ENCODE data around the gene BTBD16. TPM values are rescaled to one million over a fixed set of nuclear protein-coding genes. Genes with fewer than 3 reads are reported as not detected.

Gene BTBD16
- total RNA-seq, 4 donors from 2014 or later = not detected

DNA sequence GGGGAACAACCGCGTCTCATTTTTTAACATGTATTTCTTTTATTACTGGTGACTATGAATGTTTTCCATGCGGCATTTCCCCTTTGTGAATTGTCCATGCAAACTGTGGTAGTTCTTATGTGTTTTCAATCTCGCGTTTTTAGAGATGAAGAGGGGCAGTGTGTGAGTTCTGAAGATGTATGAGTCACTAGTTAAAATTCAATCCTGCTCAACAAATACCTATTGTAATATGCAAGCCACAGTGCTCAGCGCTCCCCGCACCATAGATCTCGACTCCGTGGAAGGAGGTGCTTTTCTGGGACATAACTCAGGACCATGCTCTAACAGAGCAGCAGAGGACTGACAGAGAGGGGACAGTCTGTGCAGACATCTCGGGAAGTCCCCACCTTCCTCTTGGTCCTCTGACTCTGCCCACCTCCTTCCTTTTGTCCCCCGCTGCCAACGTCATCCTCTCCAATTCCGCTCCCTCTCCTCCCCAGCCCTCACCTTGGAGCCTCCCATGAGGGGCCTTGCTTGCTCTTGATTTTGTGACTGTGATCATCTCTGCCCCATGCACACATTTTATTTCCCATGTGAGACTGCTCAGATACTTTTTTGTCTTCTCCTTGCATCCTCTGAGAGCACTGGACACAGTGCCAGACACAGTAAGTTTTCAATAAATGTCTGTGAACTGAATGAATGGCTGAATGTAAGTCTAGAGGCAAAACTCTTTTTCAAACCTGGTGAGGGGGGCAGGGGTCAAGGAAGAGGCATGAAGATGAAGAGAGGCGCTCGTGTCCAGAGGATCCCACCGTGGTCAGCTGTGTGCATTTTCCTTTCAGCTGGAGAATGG, 60.7 kb downstream of the BTBD16 start:
- H3K27ac ChIP-seq = no peak overlapping the region
- H3K27me3 ChIP-seq = no peaks in the 10 kb centered on the region
- TF ChIP-seq POLR2A (IDR thresholded peaks at IDR 0.05) (no peak), CTCF (IDR thresholded peaks at IDR 0.05) (no peak)
- 71 to 72% methylated on average over 13 to 16 of the region's 16 CpGs for WGBS, 2 donors
- H3K9me3 ChIP-seq = no peaks in the 10 kb centered on the region
- no peak for DNase-seq
- no peaks in the 10 kb centered on the region for H3K36me3 ChIP-seq
- intact Hi-C loops (cut with DNase I) = no loop called here
- peaks cover 0 to 14% (median 2%) of the 10 kb centered on the region in 3 donors for H3K4me1 ChIP-seq
- no peak overlapping the region for H3K4me3 ChIP-seq

- Histone ChIP-seq H3K27ac (no peak overlapping the region), H3K4me3 (no peak overlapping the region), H3K36me3 (no peaks in the 10 kb centered on the region), H3K27me3 (no peaks in the 10 kb centered on the region), H3K4me1 (peaks cover 5 to 26% (median 6%) of the 10 kb centered on the region in 3 donors), H3K9me3 (no peaks in the 10 kb centered on the region)
- no peak for DNase-seq
- no peak for TF ChIP-seq POLR2A (IDR thresholded peaks at IDR 0.05)
- TF ChIP-seq CTCF (IDR thresholded peaks at IDR 0.05) = no peak
- WGBS, 2 donors = 62 to 65% methylated on average over 3 of the region's 4 CpGs
- intact Hi-C loops (cut with DNase I) = no loop called here
Observed at GRCh38 chr10:122333037-122333436, 61.9 kb downstream of the BTBD16 start.

DNA sequence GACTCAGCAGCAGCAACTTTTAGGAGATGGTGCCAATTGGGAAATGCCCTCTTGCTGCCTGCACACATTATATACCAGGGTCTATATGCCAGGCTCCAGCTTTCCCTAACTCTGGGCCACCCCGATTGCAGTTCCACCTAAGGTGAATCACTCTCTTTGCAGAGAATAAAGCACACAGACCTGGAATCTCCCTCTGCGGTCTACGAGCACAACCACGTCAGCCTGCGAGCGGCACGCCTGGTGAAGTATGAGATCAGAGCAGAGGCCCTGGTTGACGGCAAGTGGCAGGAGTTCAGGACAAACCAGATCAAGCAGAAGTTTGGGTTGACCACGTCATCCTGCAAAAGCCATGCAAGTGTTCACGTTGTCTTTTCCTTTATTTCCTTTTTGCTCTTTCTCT, 65.2 kb downstream of the BTBD16 start:
- 53 to 60% methylated on average over 10 of the region's 10 CpGs for WGBS, 2 donors
- H3K4me1 ChIP-seq = peaks cover 18 to 59% (median 20%) of the 10 kb centered on the region in 3 donors

GRCh38 chr10:122336961-122337360, 65.9 kb downstream of the BTBD16 start:
- H3K4me1 ChIP-seq = peaks cover 20 to 65% (median 20%) of the 10 kb centered on the region in 3 donors
- H3K27ac ChIP-seq = peak overlapping the region; percentile 9 to 75 (median 72)
- intact Hi-C loops (cut with DNase I) = no loop called here
- 51% methylated on average over 3 of the region's 3 CpGs for WGBS, 2 donors
- no peaks in the 10 kb centered on the region for H3K27me3 ChIP-seq
- TF ChIP-seq CTCF (IDR thresholded peaks at IDR 0.05) (no peak), POLR2A (IDR thresholded peaks at IDR 0.05) (no peak)
- no peaks in the 10 kb centered on the region for H3K9me3 ChIP-seq
- H3K4me3 ChIP-seq = no peak overlapping the region
- DNase-seq = no peak
- no peaks in the 10 kb centered on the region for H3K36me3 ChIP-seq

More for the DNA sequence above, 65.2 kb downstream of the BTBD16 start:
- TF ChIP-seq CTCF (IDR thresholded peaks at IDR 0.05) (no peak), POLR2A (IDR thresholded peaks at IDR 0.05) (no peak)
- no peaks in the 10 kb centered on the region for H3K36me3 ChIP-seq
- intact Hi-C loops (cut with DNase I) = no loop called here
- no peaks in the 10 kb centered on the region for H3K27me3 ChIP-seq
- H3K4me3 ChIP-seq = no peak overlapping the region
- no peak for DNase-seq
- no peaks in the 10 kb centered on the region for H3K9me3 ChIP-seq
- H3K27ac ChIP-seq = peak overlapping the region; percentile 54 to 75 (median 72)

GRCh38 chr10:122338609-122339441, 67.7 kb downstream of the BTBD16 start:
- Histone ChIP-seq H3K27me3 (no peaks in the 10 kb centered on the region), H3K9me3 (no peaks in the 10 kb centered on the region), H3K27ac (peak overlapping the region; percentile 17 to 84 (median 75)), H3K4me3 (no peak overlapping the region), H3K36me3 (no peaks in the 10 kb centered on the region), H3K4me1 (peaks cover 20 to 79% (median 20%) of the 10 kb centered on the region in 3 donors)
- no peak for DNase-seq
- WGBS, 2 donors = 58 to 69% methylated on average over 9 to 12 of the region's 15 CpGs
- TF ChIP-seq CTCF (IDR thresholded peaks at IDR 0.05) (no peak), POLR2A (IDR thresholded peaks at IDR 0.05) (no peak)
- intact Hi-C loops (cut with DNase I) = no loop called here
